OCI-LY7 (cell line): ENCODE results near the gene FGD5.

Experiments
- EZH2phosphoT487 ChIP-seq: fragments of 200-600 bp; sonication (generic); IDR thresholded peaks from 2 replicates; pipeline ENCODE4 v1.6.1; 2018; ENCODE audit warnings: low read depth, borderline replicate concordance, mild to moderate bottlenecking, mixed run types, antibody characterized with exemption, low read length, moderate library complexity, mixed read lengths
- TF ChIP-seq, protein P1 (sequence below): fragments of 200-600 bp; sonication (generic); conservative IDR thresholded peaks from 2 replicates; pipeline ENCODE4 v1.5.1; 2014; ENCODE audit warnings: mild to moderate bottlenecking, antibody characterized with exemption, low read length, moderate library complexity, mixed read lengths

GRCh38 chr3:14779069-14779685 is 39.6 kb upstream of the FGD5 start:
- TF ChIP-seq, protein P1, sequence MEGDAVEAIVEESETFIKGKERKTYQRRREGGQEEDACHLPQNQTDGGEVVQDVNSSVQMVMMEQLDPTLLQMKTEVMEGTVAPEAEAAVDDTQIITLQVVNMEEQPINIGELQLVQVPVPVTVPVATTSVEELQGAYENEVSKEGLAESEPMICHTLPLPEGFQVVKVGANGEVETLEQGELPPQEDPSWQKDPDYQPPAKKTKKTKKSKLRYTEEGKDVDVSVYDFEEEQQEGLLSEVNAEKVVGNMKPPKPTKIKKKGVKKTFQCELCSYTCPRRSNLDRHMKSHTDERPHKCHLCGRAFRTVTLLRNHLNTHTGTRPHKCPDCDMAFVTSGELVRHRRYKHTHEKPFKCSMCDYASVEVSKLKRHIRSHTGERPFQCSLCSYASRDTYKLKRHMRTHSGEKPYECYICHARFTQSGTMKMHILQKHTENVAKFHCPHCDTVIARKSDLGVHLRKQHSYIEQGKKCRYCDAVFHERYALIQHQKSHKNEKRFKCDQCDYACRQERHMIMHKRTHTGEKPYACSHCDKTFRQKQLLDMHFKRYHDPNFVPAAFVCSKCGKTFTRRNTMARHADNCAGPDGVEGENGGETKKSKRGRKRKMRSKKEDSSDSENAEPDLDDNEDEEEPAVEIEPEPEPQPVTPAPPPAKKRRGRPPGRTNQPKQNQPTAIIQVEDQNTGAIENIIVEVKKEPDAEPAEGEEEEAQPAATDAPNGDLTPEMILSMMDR = no peak
- no peak for TF ChIP-seq EZH2phosphoT487
